NT2/D1 (cell line): ENCODE results near the gene CWC15.

Source experiments
- SUZ12 ChIP-seq: IDR thresholded peaks from 2 replicates; pipeline ENCODE4 v1.6.1; 2011; ENCODE audit not compliant: insufficient read length, insufficient read depth; ENCODE audit errors: extremely low read depth
- YY1 ChIP-seq: IDR thresholded peaks from 2 replicates; pipeline ENCODE4 v1.6.1; 2011; ENCODE audit not compliant: insufficient read length, insufficient read depth
- ZNF274 ChIP-seq: IDR thresholded peaks from 2 replicates; pipeline ENCODE4 v1.6.1; 2011; ENCODE audit warnings: mild to moderate bottlenecking, low read depth, low read length

DNA sequence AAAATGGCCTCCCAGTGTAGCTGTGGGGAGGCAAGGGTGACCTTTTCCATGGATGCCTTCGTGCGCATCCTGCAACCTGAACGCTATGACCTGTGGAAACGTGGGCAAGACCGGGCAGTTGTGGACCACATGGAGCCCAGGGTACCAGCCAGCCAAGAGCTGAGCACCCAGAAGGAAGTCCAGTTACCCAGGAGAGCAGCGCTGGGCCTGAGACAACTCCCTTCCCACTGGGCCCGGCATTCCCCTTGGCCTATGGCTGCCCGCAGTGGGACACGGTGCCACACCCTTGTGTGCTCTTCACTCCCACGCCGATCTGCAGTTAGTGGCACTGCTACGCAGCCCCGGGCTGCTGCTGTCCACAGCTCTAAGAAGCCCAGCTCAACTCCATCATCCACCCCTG is 24.9 kb upstream of the CWC15 start:
- TF ChIP-seq ZNF274 (no peak), YY1 (no peak), SUZ12 (no peak)
